Stimulated activated CD8-positive, alpha-beta memory T cell treated with anti-CD3 and anti-CD28 coated beads, Interleukin-4, amount 100 ng/mL, for 48 hours (primary cell): ENCODE results near the gene SEPSECS.

Experiments
- DNase-seq: peaks from one replicate; pipeline ENCODE4 v3.0.0-alpha.2; 2020

SEPSECS gene

DNA sequence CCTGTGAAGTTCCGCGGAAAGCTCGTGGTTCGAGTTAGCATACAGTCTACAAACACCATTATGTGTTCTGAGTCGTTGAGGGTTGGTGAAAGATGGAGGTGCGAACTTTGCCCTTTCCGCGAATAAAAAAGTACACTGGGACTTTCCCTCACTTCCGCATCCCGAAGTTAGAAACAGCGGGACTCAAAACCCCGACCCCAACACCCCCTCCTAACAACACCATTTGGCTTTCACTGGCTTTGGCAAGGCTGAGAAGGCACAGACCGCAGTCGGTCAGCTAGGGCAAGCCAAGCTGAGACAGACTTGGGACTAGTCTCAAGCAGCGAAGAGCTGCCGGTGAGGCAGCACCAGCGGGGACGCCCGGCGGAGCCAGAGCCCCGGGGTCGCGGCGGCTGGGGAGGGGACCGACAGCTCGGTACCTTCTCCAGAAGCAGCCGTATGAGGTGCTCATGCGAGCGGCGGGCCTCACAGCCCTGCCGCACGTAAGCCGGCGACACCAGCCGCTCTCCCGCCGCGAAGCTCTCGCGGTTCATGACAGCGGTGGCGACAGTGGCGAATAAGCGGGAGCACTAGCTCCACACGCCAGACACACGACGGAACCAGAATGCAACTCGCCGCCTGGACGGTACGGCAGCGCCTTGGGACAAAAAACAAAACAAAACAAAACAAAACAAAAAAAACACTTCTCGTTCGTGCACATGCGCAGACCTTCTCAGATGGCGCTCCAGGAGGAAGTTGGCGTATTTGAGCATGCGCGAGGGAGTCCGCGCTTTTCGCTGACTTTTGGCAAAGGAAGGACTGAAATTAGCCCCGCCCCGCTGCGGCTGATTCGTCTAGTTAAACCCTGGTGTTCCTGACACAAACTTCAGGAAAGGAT, at the start of gene SEPSECS:
SEPSECS (minus strand) TSS at position 613 of the 877 bp plus-strand sequence; CDS start at position 533, 80 bp downstream.
- peak; percentile 96 for DNase-seq

GRCh38 chr4:25209702-25210101, 49.5 kb upstream of the SEPSECS start:
- no peak for DNase-seq

- DNase-seq, result no peak
Measured at GRCh38 chr4:25207997-25208396, 47.7 kb upstream of the SEPSECS start.

DNA sequence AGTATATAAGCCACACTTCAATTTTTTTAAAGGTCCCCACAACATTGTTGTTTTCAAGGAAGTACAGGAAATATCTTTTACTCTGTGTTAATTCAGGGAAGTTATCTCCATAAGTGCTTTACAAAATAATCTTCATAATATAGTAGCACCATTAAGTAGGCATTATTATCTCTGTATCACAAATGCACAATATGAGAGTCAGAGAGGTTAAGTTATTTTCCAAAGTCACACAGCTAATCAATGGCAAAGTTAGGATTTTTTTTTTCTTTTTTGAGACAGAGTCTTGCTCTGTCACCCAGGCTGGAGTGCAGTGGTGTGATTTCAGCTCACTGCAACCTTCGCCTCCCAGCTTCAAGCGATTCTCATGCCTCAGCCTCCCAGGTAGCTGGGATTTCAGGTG, 38.5 kb upstream of the SEPSECS start:
- DNase-seq, result no peak

- DNase-seq, result no peak
Measured at GRCh38 chr4:25190407-25190806, 30.2 kb upstream of the SEPSECS start.

- DNase-seq, result no peak
Measured at GRCh38 chr4:25184056-25184455, 23.8 kb upstream of the SEPSECS start.

- no peak for DNase-seq
Measured at GRCh38 chr4:25182937-25183336, 22.7 kb upstream of the SEPSECS start.

GRCh38 chr4:25180524-25181131, 20.4 kb upstream of the SEPSECS start:
- DNase-seq, result peak; percentile 44

DNA sequence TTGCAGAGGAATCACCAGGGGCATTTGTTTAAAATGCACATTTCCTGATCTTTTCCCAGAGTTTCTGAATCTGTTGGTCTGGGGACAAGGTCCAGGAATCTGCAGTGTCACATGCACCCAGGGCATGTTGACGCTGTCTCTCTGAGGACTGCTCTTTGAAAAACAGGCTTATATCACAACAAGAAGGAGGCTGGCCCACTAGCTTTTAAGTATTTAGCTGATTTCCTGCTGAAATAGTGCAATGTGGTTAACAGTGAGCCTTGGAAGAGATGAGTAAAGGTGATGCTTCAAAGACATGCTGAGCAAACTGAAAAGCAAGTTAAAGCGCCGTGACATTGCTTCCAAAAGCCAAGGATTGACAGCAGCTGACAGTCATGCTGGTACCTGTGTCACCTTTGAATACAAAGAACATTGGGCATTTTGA, 18.6 kb upstream of the SEPSECS start:
- DNase-seq, result no peak

GRCh38 chr4:25177147-25177546, 16.9 kb upstream of the SEPSECS start:
- DNase-seq, result no peak

GRCh38 chr4:25174674-25175073, 14.4 kb upstream of the SEPSECS start:
- DNase-seq, result no peak

- no peak for DNase-seq
Measured at GRCh38 chr4:25172961-25173915, 13.0 kb upstream of the SEPSECS start.

GRCh38 chr4:25171201-25171865, 11.1 kb upstream of the SEPSECS start:
- DNase-seq, result no peak

DNA sequence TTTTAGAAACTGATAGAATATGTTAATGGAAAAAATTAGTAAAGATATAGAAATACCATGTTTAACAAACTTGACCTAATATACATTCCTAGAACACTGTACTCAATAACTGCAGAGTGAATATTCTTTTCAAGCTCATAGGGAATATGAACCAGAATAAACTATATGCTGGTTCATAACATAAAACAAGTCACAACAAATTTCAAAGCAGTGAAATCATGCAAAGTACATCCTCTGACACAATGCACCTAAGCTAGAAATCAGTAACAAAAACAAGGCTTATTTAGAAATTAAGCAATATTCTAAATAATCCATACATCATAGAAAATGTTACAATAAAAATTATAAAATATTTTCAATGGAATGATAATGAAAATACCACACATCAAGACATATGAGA, 9.2 kb upstream of the SEPSECS start:
- DNase-seq, result no peak

DNA sequence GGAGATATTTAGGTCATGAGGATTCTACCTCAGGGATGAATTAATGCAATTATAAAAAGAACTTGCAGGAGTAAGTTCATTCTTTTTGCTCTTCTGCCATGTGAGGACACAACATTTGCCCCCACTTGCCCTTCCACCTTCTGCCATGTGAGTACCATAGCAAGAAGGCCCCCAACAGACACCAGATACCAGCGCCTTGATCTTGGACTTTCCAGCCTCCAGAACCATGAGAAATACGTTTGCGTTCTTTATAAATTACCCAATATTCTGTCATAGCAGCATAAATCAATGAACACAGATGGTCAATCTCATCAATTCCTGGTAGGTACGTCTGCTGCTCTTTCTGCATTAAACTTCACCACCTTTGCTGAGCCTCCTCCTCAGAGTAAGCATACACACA, 5.7 kb upstream of the SEPSECS start:
- DNase-seq, result no peak

- no peak for DNase-seq
Measured at GRCh38 chr4:25163196-25163595, 2.9 kb upstream of the SEPSECS start.

- DNase-seq, result no peak
Measured at GRCh38 chr4:25162566-25162965, 2.3 kb upstream of the SEPSECS start.

DNA sequence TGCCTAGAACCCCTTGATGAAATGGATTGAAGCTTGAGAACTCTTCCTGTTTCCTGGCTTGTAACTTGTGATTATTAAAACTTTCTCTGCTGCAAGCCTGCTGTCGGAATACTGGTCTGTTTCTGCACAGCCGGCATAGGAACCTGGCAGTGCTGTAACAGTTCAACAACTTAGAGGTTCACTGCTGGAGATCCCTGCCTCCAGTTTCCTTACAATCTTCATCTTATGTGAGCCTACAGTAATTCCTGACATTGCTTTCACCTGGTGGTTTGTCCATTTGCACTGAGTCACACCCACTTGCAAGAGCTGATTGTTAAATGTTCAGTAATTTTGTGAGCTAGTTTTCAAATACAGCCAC, 1.3 kb upstream of the SEPSECS start:
- DNase-seq, result no peak

DNA sequence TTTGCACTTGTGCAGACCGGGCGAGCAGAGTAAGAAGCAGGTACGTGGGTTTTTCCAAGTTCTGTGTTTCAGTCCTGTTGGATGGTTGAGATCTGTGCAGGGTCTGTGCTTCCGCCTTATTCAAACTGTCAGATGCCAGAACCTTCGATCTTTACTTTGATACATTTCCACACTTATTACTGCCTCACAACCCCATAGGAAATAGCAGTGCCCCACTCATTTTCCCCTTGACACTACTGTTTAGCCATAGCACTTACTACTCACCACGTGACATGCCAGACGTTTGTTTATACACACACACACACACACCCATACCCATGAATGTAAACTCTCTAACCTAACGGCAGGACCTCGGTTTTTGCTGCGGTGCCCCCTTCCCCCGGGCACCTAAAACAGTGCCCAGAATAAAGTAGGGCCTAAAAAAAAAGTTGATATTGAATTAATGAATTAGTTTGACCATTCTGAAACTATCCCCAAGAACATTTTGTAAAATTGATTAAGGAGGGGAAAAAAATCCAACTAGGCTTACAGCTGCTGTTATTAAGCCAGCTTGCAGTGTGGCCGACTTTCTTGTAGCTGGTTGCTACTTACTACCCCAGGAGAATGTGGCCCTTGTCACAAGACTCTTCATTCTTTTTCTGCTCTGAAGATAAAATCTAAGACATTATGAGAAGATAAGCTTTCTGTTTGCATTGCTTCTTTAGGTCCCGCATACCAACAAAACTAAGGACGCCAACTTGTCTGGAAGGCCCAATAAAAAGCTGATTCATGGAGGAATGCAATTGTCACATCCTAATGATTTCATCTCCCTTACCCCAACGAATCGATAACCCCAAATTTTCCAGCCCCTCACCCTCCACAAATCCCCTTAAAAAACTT, 704 bp upstream of the SEPSECS start:
- DNase-seq, result no peak

GRCh38 chr4:25158817-25159216, 1.4 kb downstream of the SEPSECS start:
- no peak for DNase-seq

DNA sequence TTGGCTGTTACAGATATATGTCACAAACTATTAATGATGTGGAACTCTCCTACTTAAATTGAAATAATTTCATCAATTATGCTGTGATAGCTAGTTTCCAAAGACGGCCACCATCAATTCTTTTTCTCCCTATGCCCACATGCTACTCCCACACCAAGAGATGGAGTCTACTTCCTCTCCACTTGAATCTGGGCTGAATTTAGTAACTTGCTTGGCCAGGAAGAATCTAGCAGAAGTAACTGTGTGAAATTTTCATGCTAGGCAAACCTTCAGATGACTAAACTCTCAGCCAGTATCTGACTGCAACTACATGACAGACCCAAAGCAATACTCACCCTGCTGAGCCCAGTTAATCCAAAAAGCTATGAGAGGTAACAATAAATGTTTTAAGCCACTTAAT, 3.2 kb downstream of the SEPSECS start:
- no peak for DNase-seq

- DNase-seq, result no peak
Measured at GRCh38 chr4:25155947-25156346, 4.3 kb downstream of the SEPSECS start.
